ENCODE data around the gene TCEA3.
A peak's percentile ranks its signal among the peaks of the same experiment; 100 is the strongest.

Gene TCEA3

DNA sequence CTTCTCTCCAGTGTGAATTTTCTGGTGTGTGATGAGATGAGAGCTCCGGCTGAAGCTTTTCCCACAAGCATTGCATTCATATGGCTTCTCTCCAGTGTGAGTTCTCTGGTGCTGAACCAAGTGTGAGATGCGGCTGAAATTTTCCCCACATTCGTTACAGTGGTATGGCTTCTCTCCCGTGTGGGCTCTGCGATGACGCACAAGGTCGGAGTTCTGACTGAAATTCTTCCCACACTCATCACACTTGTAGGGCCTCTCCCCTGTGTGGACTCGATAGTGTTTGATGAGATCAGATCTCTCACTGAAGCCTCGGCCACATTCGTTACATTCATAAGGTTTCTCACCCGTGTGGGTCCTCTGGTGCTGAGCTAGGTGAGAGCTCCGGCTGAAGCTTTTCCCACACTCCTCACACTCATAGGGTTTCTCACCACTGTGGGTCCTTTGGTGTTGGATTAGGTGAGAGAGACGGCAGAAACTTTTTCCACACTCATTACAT, 62.3 kb downstream of the TCEA3 start:
- no peak for DNase-seq

DNA sequence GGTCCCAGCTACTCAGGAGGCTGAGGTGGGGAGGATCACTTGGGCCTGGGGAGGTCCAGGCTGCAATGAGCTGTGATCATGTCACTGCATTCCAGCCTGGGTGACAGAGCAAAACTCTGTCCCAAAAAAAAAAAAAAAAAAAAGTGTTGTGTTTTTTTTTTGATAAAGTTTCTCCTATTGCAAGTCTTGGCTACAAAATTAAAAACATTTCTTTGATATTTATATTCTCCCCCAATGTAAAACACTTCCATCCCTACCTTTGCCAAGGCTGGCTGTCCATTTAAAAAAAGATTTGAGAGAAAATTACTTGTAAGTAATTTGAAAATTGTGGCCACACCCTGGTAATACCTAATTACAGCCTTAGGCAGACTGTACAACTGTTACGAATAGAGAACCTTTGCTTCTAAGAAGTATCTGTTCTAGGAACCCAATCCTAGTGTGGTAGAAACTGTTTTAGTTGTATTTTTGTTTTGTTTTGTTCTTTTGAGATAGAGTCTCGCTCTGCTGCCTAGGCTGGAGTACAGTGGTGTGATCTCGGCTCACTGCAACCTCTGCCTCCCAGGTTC, 66.2 kb downstream of the TCEA3 start:
- DNase-seq = no peak

DNA sequence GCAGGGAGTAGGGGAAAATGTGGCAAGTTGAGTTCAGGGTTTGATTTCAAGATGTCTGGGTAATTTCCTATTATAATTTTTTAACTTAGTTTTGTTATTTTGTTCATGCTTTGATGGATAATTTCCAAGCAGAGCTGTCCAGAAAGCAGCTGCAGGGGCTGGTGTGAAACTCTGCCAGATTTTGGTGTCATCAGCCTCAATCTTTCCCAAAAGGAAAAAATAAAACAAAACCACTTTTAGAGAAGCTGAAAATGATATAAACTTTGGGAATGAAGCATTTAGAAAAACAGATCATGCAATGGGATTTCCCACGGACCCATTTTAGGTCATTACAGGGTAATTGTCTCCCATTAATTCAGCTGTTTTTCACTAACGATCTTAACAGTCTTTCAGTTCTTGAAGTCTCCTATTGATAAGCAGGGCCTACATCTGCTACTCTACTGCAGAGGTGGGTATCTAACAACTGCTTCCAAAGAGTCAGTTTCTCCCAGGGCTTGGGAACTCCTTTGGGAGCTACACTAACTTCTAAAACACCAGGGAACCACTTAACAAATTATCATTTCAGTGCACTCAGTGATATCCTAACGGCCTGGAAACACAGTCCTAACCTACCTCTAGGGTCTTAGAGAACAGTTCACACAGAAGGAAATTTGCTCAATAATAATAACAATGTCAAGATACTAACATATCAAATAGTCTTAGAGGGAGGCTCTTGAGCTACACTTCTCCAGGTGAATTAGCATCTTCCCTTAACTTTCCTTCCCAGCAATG, 67.2 kb downstream of the TCEA3 start:
- no peak for DNase-seq

DNA sequence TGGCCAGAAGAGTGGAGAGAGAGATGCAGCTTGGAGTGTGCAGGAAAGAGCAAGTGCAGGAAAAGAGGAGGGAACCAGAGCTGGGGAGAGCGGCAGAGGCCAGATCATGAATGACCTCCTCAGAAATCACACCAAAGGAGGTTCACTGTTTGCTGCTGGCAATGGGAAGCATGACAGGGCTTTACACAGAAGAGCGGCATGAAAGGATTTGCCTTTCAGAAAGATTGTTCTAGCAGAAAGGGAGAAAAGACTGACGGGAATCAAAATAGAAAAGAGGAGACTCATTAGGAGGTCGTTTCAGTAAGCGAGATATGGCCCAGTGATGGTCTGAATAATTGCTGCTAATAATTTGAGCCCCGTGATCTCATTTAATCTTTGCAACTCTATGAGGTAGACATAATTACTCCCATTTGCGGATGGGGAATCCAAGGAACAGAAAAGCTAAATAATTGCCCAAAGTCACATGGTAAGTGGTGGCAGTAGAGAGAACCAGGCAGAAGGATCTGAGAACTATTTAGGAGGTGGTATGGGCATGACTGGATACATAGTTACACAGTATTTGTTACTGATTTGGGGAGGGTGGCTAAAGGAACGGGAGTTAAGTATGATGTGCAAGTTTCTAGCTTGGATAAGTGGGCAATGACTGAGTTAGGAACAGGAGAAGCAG, 67.9 kb downstream of the TCEA3 start:
- DNase-seq = no peak

DNA sequence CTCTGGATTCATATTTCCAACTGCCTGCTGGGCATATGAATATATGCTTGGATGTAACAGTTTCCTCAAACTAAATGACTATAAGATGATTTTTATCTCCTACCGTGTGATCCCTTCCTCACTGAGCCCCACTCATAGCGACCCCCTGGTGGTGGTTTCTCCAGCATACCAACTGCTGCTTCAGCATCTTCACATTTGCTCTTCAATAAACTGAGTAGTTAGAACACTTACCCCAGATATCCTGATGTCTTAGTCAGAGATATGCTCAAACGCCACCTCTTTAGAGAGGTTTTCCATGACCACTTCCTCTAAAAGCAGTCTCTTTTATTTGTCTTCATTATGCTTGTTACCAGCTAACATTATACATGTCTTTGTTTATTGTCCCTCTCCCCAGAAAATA, 70.3 kb downstream of the TCEA3 start:
- DNase-seq = no peak

GRCh38 chr1:23352096-23352695, 72.4 kb downstream of the TCEA3 start:
- no peak for DNase-seq

GRCh38 chr1:23345920-23346319, 78.6 kb downstream of the TCEA3 start:
- DNase-seq = no peak

- DNase-seq = no peak
Observed at GRCh38 chr1:23344987-23345472, 79.5 kb downstream of the TCEA3 start.

DNA sequence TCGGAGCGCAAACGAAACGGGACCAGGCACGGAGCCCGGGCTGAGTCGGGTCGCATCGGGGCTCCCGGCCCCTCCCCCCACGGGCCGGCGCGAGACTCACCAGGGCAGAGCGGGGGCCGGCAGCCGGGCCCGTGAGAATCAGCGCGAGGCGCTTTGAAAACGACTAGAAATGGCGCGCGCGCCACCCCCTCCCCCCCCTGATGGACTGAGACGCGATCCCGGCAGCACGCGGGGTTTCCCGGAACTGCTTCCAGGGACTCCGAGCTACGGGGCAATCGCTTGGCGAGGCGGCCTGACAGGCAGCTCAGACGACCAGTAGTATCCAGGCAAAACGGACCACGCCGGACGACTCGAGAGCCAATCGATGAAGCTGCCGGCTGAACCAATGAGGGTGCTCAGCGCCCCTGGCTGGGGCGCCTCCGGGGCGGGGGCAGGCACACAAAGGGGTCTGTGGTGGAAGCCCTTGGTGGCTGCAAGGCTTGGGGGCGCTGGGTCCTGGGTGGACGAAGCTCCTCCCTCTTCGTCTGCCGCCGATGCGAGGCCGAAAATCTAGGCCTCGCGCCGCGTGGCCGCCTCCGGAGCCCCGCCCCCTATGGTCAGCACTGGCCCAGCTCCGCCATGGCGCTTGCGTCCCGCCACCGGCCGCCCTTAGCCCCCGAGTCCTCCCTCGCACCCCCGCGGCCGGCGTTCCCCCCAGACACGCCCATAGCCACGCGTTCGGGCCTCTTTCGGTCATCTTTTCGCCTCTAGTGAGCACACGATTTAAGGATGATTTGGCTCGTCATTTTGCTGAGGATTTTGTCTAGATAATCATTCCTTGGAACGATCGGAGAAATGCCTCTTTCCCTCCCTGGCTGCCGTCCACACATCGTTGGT, 80.2 kb downstream of the TCEA3 start, which contains the start of gene HNRNPR:
Gene HNRNPR, minus strand, starts transcription at position 174 of the 876 bp plus-strand sequence. CDS start 3,276 bp downstream, outside the sequence.
- DNase-seq = peak; percentile 95

DNA sequence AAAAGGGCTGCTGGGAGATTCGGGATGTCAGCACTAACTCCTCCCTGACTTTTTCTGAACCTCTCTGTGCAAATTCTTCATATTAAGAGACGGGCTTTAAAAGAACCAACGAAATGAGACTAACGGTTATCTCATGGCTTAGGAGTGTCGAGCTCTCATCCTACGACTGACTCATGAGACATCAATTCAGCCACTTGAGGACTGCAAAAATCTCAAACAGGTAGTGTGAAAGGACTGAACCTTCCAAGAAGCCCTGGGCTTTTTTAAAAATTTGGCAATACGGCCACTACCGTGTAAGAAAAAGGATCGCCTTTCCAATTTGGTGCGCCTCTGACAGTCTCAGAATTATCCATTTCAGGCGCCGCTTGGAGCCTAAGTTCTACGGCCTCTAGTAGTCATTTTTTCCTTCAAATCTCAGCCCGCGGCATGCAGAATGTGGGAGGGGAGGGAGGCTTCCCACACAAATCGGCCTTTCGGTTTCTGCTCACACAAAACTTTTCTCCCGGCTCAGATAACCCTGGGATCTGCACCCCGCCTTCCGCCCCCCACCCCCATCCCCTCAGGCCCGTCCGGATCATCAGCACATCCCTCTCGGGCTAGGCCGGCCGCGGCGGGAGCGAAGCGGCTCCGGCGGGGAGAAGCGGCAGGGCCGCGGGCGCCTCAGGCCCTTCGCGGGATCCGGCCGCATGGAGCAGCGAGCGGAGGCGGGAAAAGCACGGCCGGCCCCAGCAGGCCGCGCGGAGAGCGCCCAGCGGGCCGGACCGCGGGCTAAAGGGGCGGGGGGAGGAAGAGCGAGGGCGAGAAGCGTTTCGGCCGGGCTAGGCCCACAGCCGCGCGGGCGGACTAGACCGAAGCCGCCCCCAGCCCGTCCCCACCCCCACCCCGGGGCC, 81.1 kb downstream of the TCEA3 start:
- peak; percentile 10 for DNase-seq

DNA sequence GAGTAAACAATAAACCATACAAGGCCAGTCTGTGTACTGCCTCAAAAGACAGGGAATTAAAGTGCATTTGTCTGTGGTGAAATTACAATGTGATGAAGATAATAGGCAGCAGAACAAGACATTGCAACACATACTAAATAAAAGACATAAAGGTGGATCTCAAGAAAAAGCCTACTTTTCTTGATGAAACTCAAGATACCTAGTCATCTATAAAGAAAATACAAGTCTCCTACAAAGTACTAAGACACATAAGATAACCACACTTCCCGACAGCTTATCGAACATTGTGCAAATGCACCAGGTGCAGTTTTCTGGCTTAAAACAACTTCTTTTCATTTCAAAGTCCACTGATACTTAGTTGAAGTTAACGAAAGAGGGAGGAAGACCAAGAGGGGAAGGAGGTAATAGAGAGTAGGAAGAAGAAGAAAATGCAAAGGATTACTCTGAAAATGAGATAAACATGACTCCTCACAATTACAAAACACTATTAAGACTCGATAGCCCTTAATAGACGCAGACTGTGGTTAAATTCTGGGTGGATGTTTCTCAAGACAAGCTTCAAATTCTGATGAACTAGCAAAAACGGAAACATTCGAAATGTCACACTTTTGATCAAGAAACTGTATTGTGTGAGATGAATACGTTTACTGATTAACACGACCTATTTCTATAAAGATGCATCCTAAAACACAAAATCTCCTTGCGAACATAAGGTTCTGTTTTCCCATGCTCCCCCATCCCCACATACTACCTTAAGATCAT, 82.4 kb downstream of the TCEA3 start:
- DNase-seq = no peak

- no peak for DNase-seq
Observed at GRCh38 chr1:23339632-23340031, 84.9 kb downstream of the TCEA3 start.

DNA sequence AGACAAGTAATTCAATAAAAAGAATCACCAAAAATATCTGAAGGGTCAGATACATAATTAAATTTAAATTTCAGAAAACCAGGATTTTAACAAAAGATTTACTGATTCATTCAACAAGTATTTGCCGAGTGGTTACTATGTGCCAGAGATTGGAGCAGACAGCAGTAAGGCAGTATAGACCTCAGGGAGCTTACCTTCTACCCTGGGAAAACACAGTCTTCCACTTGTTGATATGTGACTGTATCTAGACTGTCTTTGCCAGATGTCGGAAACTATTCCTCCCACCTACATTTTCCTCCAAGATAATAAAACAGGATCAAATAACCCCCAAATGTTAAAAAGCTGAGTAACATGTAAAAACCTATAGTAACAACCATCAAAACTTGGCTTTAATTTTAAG, 86.7 kb downstream of the TCEA3 start:
- DNase-seq = no peak

GRCh38 chr1:23331713-23332112, 92.8 kb downstream of the TCEA3 start:
- DNase-seq = no peak

Measured in GOT3 (cell line).